ENCODE results near the gene UBAC2.
A peak's percentile ranks its signal among the peaks of the same experiment; 100 is the strongest.

UBAC2 gene

GRCh38 chr13:99200432-99201167 is at the start of gene UBAC2:
TSS of gene UBAC2 (plus strand) at chr13:99200854. CDS start at chr13:99200909, 55 bp downstream.
- DNase-seq = peak; percentile 98

GRCh38 chr13:99151516-99151915 is 49.1 kb upstream of the UBAC2 start:
- peak; percentile 34 for DNase-seq

- no peak for DNase-seq
Observed at GRCh38 chr13:99153219-99153618, 47.4 kb upstream of the UBAC2 start.

GRCh38 chr13:99154064-99154463 is 46.6 kb upstream of the UBAC2 start:
- peak; percentile 56 for DNase-seq

GRCh38 chr13:99155821-99156220 is 44.8 kb upstream of the UBAC2 start:
- DNase-seq = no peak

- DNase-seq = no peak
Observed at GRCh38 chr13:99157046-99157445, 43.6 kb upstream of the UBAC2 start.

GRCh38 chr13:99158846-99159245 is 41.8 kb upstream of the UBAC2 start:
- DNase-seq = no peak

GRCh38 chr13:99159331-99160061 is 41.2 kb upstream of the UBAC2 start:
- DNase-seq = no peak

- DNase-seq = no peak
Observed at GRCh38 chr13:99160415-99160814, 40.2 kb upstream of the UBAC2 start.

GRCh38 chr13:99161512-99161911 is 39.1 kb upstream of the UBAC2 start:
- DNase-seq = no peak

- DNase-seq = no peak
Observed at GRCh38 chr13:99162567-99163361, 37.9 kb upstream of the UBAC2 start.

- no peak for DNase-seq
Observed at GRCh38 chr13:99164226-99164625, 36.4 kb upstream of the UBAC2 start.

GRCh38 chr13:99165753-99166587 is 34.7 kb upstream of the UBAC2 start:
- no peak for DNase-seq

- DNase-seq = no peak
Observed at GRCh38 chr13:99172951-99173350, 27.7 kb upstream of the UBAC2 start.

GRCh38 chr13:99173606-99174005 is 27.0 kb upstream of the UBAC2 start:
- DNase-seq = no peak

GRCh38 chr13:99174533-99175100 is 26.0 kb upstream of the UBAC2 start:
- DNase-seq = no peak

GRCh38 chr13:99176309-99177276 is 24.1 kb upstream of the UBAC2 start:
- peak; percentile 82 for DNase-seq

- peak; percentile 45 for DNase-seq
Observed at GRCh38 chr13:99178636-99179035, 22.0 kb upstream of the UBAC2 start.

- no peak for DNase-seq
Observed at GRCh38 chr13:99179460-99179859, 21.2 kb upstream of the UBAC2 start.

- DNase-seq = no peak
Observed at GRCh38 chr13:99182439-99182838, 18.2 kb upstream of the UBAC2 start.

- no peak for DNase-seq
Observed at GRCh38 chr13:99185606-99186005, 15.0 kb upstream of the UBAC2 start.
